ENCODE measurements around the gene MIOS. TPM values are rescaled to one million over a fixed set of nuclear protein-coding genes. Genes with fewer than 3 reads are reported as not detected.

Gene MIOS
- total RNA-seq, 1 donor from 2014 or later = 81.3 TPM

- Mint-ChIP-seq H3K4me3 (no peak overlapping the region), H3K27ac (no peak overlapping the region), H3K9me3 (no peaks in the 10 kb centered on the region), H3K4me1 (no peaks in the 10 kb centered on the region), H3K36me3 (ENCODE audit: low read depth) (no peaks in the 10 kb centered on the region), H3K27me3 (peaks cover 8% of the 10 kb centered on the region)
- ATAC-seq (ENCODE audit: low read depth) = no peak
- intact Hi-C loops (cut with micrococcal nuclease) = no loop called here
- POLR2A ChIA-PET = no interaction called here
- no peak for TF ChIP-seq CTCF (IDR thresholded peaks at IDR 0.05)
- CTCF ChIA-PET = interaction anchor here (0.7 kb wide), 1 partner anchor 431 kb away, joined by 3 read pairs; no protein-coding TSS in a partner anchor
- no peak for DNase-seq
Observed at GRCh38 chr7:7533831-7534430, 32.8 kb upstream of the MIOS start.

GRCh38 chr7:7535691-7536090 is 31.0 kb upstream of the MIOS start, which contains the start of gene COL28A1:
Gene COL28A1, minus strand, starts transcription at chr7:7535873. Its CDS starts 2,998 bp downstream, at chr7:7532875.
- ChIA-PET POLR2A (no interaction called here), CTCF (no interaction called here)
- intact Hi-C loops (cut with micrococcal nuclease) = no loop called here
- DNase-seq (no peak), ATAC-seq (ENCODE audit: low read depth) (no peak)
- H3K27ac Mint-ChIP-seq = no peak within 1 kb of the TSS
- no peaks in the 10 kb centered on the region for H3K4me1 Mint-ChIP-seq
- H3K36me3 Mint-ChIP-seq (ENCODE audit: low read depth) = no peaks in the 10 kb centered on the region
- H3K9me3 Mint-ChIP-seq = no peaks in the 10 kb centered on the region
- peaks cover 8% of the 10 kb centered on the region for H3K27me3 Mint-ChIP-seq
- H3K4me3 Mint-ChIP-seq = no peak within 1 kb of the TSS
- no peak for TF ChIP-seq CTCF (IDR thresholded peaks at IDR 0.05)

GRCh38 chr7:7536396-7537019 is 30.2 kb upstream of the MIOS start:
- CTCF ChIA-PET = no interaction called here

GRCh38 chr7:7537711-7538110 is 29.0 kb upstream of the MIOS start:
- no peak overlapping the region for H3K27ac Mint-ChIP-seq
- ATAC-seq (ENCODE audit: low read depth) (no peak), DNase-seq (no peak)
- ChIA-PET POLR2A (no interaction called here), CTCF (interaction anchor here (4.7 kb wide), 1 partner anchor 435 kb away, joined by 44 read pairs; no protein-coding TSS in a partner anchor)
- H3K27me3 Mint-ChIP-seq = peaks cover 10% of the 10 kb centered on the region
- H3K4me3 Mint-ChIP-seq = no peak overlapping the region
- intact Hi-C loops (cut with micrococcal nuclease) = no loop called here
- H3K9me3 Mint-ChIP-seq = no peaks in the 10 kb centered on the region
- peaks cover 2% of the 10 kb centered on the region for H3K4me1 Mint-ChIP-seq
- no peaks in the 10 kb centered on the region for H3K36me3 Mint-ChIP-seq (ENCODE audit: low read depth)
- TF ChIP-seq CTCF (IDR thresholded peaks at IDR 0.05) = no peak

More at GRCh38 chr7:7536396-7537019, 30.2 kb upstream of the MIOS start:
- TF ChIP-seq CTCF (IDR thresholded peaks at IDR 0.05) = no peak
- POLR2A ChIA-PET = interaction anchor here (0.9 kb wide), 1 partner anchor 355 kb away, joined by 3 read pairs; no protein-coding TSS in a partner anchor
- intact Hi-C loops (cut with micrococcal nuclease) = no loop called here
- H3K9me3 Mint-ChIP-seq = no peaks in the 10 kb centered on the region
- no peak overlapping the region for H3K27ac Mint-ChIP-seq
- no peak for ATAC-seq (ENCODE audit: low read depth)
- H3K4me1 Mint-ChIP-seq = peaks cover under 1% of the 10 kb centered on the region
- peaks cover 9% of the 10 kb centered on the region for H3K27me3 Mint-ChIP-seq
- no peaks in the 10 kb centered on the region for H3K36me3 Mint-ChIP-seq (ENCODE audit: low read depth)
- DNase-seq = no peak
- no peak overlapping the region for H3K4me3 Mint-ChIP-seq

- POLR2A ChIA-PET = no interaction called here
- Mint-ChIP-seq H3K4me1 (peaks cover 2% of the 10 kb centered on the region), H3K4me3 (no peak overlapping the region), H3K27me3 (peaks cover 10% of the 10 kb centered on the region), H3K9me3 (no peaks in the 10 kb centered on the region), H3K36me3 (ENCODE audit: low read depth) (no peaks in the 10 kb centered on the region), H3K27ac (no peak overlapping the region)
- no peak for ATAC-seq (ENCODE audit: low read depth)
- DNase-seq = no peak
- no peak for TF ChIP-seq CTCF (IDR thresholded peaks at IDR 0.05)
- CTCF ChIA-PET = interaction anchor here (0.6 to 4.7 kb wide), 5 partner anchors 153 to 678 kb away, joined by 3 to 44 read pairs (median 4); no protein-coding TSS in a partner anchor
- intact Hi-C loops (cut with micrococcal nuclease) = no loop called here
Observed at GRCh38 chr7:7539152-7539551, 27.5 kb upstream of the MIOS start.
